ENCODE measurements around the gene FRMD4B.

FRMD4B gene

DNA sequence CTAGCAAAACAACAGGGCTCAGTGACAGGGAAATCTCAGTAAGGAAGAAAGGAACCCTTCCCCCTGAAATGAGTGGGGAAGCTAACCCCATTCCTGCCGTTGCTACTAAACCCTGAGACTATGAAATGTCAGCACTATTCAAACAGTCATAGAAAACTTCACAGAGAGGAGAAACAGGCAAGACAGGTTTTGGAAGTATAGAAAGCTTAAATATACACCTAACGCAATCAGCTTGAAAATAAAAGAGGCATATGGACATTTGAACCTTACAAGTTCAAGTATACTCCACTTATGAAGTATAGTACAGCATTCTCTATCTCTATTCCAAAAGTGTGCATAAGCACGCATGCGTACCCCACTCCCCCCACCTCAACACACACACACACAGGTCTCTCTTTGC lies 17.6 kb upstream of the FRMD4B start:
- no peak for FAIRE-seq

DNA sequence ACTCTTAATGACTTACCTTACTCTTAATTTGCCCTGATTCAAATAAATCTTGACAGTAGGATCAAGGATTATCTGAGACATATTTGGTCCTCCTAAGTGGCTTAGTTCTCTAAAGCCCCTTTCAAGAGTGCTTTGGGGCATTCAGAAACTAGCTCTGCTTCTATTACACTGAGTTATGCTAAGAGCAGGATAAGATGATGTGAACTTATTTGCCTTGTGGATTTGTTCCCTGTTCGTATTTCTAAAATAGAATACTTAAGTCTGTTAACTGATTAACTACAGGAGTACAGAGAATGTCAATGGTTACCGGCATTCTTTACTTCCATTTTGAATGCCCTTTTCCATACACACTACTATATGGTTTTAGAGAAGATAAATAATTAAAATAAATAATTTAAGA lies 14.8 kb upstream of the FRMD4B start:
- FAIRE-seq: no peak

DNA sequence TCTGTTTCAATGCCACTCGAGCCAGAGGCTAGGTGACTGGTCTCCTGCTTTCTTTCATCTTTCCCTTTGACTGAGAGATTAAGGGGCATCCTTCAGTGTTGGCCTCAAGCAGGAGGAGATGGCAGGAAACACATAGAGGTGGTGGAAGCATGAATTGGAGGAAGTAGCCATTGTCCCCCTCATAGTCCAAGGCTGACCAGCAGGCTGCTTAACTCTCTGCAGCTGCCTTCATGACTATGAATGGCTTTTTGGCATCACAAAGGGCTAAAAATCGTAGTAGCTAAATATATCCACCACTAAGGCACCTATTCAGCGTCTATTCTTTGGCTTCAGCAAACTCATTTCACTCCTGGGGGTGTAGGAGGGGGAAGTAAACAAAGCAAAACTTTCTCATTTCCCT lies 7.0 kb upstream of the FRMD4B start:
- FAIRE-seq: no peak

DNA sequence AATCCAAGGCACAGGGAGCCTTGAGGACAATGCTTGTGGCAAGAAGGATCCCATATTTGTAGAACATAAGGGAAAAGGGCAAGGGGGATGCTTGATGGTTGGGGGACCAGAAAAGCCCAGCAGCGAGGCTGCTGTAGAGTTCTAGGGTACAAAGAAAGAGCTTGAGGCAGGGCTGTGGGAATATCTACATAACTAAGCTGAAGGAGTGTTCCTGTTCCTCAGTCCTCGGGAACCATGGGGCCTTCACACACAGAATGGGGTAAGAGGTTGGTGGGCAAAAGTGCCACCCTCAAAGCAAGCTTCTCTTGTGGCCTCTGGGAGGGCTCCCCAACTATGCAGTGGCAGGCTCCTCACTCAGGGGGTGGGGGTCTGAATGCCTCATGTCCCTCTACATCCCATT lies 6.5 kb upstream of the FRMD4B start:
- FAIRE-seq: no peak

DNA sequence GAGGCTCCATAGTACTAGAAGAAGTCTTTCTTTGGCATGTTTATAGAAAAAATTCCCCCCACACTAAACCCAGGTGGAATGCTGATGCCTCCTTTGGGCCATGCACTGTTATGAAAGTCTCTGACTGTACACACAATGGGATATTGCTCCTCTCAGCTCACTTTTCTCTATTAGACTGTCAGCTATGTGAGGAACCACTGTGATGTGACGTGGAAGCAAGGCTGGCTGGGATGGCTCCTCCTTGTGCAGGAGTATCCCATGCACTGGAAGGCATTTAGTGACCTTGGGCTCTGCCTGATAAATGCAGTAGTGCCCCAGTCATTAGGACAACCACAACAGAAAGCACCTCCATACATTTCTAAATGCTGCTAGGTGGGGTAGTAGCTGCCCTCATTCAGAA lies 5.7 kb upstream of the FRMD4B start:
- FAIRE-seq: no peak

DNA sequence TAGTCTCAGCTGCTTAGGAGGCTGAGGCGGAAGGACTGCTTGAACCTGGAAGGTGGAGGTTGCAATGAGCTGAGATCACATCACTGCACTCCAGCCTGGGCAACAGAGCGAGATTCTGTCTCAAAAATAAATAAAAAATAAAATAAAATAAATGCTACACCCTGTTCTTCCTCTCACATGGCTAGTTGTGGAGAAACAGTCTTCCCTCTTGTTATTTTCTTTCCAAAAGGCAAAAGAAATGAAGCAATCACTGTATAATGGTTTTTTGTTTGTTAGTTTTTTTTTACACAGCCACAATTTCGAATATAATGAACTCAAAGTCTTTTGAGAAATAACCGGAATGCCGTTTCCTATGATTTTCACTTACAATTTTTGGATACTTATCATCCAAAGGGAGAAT lies 4.9 kb upstream of the FRMD4B start:
- FAIRE-seq: no peak

DNA sequence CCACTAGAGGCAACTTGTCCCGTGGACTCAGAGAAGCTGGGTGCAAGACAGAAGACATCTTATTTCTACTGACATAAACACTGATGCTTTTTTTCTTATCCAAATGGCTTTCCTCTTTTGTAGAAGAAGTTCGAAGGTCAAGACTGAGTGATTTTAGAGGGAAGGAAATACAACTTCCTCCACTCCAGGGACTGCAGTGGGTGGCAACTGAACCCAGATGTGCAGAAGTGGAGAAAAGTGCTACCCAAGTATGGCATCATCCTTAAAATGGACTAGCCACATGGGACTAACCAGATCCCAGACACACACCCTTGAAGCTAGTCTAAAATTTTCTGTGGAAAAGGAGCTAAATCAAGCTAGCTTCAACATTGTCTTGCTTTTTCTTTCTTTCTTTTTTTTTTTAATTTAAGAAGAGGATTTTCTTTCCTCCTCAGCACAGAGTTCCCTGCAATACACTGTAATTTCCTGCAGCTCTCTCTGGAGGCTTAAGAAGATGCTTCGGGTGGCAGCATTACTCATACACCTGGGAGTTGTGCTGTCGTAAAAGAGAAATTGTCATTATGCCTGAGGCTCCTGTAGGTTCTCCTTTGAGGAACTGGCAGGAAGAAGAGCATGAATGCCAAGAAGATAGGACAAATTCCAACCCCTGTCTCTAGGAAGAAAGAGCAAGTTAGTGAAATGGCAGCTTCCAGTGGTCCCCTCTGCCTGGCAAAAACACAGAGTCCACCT lies 3.8 kb upstream of the FRMD4B start:
- FAIRE-seq: no peak

DNA sequence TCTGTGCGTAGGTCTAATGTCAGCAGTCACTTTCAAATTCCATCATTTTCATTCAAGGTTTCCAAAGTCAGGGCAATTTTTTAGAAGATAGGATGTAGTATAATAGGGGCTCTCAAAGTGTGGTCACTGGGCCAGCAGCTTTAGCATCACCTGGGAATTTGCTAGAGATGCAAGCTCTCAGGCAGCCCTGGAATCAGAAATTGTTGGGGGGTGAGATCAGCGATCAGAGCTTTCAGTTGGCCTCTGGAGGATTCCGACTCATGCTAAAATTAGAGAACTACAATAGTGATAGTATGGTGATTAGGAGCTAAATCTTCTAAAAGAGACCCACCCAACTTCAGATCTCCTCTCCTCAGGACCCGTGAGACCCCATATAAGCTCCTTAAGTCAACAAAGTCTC lies 2.4 kb upstream of the FRMD4B start:
- FAIRE-seq: no peak

DNA sequence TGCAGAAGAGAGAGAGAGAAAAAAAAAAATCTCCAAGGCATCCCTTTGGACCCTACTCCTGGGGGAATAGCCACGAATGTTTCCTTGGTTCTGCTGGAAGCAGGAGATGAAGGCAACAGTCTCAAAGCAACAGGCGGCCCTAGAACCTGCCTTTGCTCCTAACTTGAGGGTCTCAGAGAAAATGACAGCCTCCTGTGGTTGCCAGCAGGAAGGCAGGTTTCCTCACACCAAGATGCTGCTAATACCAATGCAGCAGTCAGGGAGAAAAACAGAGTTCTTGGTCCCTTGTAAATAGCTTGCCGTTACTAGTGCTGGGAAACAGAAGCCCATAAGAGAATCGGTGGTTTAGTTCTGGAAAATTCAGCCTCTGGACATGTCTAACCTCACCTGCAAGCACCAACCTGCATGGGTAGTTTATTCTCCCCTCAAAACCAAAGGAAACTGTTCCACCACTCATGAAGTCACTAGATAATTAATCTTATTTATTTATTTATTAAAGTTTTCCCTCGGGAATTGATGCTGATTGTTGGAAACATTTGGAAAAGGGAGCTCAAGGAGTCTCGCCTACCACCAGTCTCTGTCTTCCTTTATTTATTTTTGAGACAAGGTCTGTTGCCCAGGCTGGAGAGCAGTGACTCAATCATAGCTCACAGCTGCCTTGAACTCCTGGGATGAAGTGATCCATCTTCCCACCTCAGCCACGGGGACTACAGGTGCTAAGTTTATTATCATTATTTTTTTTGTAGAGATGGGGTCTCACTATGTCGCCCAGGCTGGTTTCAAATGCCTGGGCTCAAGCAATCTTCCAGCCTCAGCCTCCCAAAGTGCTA lies 883 bp upstream of the FRMD4B start:
- no peak for FAIRE-seq

DNA sequence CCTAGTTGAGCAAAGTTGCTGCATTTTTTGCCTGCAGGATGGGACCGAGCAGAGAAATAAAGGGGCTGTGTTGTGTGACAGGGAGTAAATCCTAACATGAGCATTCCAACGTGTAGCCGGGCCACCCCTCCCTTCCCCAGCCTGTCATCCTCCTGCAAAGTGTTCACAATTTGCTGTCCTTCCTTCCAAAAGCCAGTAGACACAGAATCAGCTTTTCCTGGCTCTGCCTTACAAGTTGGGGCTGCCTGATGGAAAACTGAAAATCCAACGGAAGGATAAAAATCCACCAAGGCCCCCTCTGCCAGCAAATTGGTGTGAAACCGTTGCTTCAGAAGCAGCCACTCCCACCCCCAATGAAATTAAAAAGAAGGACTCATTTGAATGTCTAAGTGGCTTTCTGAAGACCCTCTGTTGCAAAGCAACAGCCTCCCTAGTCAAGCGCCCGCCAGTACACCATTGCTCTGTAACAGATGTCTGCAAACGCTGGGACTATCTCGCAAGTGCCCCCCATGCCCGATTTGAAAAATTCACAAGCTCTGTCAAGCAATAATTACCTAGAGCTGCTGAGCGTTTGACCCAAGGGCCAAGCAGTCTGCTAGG lies 665 bp downstream of the FRMD4B start:
- no peak for FAIRE-seq

DNA sequence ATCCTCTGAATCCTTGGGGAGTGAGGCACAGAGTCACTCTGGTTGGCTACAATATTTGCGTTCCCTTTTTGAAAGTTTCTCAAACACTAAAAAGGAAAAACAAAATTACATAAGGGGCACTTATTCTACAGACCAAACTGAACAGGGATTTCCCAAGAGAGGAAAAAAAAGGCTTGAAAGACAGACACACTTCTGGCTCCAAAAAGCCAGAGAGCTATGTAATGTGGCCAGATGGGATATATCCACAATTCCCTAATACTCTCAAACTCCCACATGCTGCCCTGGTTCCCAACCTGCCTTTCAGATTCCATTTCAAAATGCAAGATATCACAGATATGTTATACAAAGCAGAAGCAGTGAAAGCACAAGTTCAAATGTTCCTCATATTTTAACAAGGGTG lies 1.6 kb downstream of the FRMD4B start:
- no peak for FAIRE-seq

DNA sequence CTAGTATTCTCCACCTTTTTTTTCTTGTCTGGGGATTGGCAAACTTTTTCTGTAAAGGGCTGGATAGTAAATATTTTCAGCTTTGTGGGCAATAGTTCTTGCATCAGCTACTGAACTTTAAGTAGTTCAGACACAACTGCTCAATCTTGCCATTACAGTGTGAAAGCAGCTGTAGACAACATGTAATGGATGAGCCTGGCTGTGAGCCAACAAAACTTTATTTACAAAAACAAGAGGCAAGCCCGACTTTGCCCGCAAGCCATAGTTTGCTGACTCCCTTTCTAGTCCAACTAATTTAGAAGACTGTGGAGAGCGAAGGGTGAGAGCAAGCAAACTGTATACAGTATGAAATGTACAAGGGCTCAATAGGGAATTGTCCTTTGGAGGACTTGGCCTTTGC lies 6.2 kb downstream of the FRMD4B start:
- no peak for FAIRE-seq

DNA sequence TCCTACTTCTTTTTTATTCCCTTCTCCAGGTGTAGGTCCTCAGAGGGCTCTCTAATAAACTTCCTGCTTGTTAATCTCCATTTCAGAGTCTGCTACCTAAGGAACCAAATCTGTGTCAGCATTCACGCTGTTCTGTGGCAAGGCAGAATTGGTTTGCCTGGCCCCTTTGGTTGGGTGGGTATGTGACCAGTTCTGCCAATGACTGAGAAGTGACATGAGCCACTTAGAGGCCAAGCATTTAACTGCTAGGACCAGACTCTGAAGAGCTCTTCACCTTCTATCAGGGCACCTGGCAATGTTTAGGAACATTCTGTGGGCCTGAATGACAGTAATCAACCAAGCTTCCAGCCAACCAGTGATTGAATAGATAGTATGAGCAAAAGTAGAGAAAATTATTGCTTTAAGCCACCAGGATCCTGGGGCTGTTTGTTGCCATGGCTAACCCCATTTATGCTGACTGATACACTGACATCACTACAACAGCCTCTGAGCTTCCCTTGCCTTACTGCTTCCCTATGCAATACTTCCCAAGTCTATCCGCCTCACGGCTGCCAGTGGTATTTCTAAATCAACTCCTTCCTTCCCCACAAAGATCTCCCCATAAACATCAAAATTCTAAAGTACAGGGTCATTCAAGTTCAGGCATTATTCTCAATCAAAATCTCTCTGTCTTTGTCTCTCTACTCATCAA lies 7.6 kb downstream of the FRMD4B start:
- no peak for FAIRE-seq

DNA sequence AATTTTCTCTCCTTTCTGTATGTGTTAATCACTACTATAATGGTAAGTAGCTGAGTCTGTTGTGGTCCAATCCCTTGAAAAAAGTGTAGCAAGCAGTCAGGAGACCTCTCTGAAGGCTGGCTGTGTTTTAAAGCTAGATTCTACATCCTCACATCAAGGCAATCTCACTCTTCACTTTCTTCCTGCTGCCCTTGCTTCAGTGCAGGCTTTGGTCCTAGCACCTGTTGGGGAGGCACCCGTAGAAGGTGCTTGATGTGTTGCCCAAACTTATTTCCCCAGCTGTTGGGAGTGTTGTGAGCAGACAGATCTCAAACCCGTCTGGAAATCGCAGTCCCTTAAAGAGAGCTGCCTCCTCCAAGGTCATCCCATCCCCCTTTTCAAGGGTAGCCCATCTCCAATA lies 8.6 kb downstream of the FRMD4B start:
- FAIRE-seq: no peak

DNA sequence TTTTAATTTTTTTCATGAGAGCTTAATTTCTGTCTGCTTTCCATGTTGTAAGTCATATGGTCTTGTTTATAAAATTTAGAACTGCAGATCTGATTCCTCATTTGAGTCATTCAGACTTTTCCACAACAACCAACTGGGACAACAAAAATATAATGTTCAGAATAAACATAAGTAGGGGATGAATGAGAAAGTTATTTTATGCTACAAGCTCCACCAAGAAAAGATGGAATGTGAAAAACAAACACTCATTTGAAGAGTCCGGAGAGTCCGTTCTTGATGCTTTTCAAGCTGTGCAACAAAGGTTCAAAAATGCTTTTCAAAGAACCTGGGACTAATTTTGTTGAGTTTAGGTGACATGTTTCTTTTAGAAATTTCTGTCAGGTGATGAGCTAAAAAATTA lies 9.2 kb downstream of the FRMD4B start:
- FAIRE-seq: no peak

DNA sequence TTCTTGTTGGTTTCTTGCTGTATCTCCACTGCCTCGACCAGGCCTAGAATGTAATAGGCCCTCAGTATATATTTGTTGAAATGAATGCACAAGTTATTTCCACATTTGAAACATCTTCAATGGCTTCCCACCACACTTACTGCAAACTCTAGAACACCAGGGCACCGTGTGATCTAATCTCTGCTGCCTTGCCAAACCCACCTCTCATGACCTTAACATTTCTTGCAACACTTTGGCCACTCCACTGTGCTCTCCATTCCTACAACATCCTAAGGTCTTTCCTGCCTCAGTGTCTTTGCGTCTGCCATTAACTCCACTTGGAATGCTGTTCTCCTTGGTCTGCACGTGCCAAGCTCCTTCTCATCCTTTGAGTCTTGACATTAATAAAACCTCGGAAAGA lies 14.1 kb downstream of the FRMD4B start:
- FAIRE-seq: no peak

DNA sequence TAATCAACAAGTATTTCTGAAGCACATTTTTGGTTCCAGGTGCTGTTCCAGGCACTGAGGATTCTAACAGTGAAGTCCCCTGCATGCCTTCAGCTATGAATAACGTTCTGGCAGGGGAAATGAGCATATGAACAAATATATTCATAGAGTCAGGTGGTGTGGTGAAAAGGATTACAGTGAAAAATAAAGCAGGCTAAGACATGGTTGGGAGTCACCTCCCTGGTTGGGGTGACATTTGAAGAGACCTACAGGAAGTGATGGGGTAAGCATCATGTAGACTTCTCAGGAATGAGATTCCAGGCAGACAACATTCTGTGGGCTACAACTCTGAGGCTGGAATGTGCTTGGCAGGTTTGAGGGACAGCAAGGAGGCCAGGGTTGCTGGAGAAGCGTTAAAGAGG lies 15.0 kb downstream of the FRMD4B start:
- no peak for FAIRE-seq

DNA sequence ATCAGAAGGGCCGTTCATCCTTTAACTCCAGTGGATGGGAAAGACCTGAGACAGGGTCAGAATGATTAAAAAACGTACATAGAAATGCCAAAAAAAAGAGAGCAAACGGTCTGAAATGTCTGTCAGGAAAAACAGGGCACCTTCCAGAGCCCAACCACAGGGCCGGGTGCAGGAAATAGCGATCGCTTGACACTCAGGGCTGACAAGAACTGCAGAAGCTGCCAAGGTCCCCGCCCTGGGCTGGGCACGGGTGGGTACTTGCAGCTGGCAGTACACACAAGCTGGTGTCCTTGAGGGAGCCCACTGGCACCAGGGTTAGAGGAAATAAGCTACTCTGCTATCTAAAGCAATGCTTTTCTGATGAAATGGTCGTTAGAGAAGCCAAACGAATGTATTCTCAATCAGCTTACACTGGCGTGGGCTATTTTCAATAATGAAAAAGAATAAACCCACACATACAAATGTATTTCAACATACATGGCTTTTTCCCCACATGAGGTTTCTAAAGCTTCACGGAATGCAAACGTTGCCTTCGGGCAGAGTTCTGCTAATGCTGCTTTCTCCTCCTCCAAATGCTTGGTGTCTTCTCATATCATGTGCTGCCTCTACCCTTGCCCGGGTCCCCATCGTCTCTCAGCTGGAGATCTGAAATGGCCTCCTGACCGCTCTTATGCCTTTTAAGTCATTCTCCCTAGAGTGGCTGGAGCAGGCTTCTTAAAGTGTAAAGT lies 15.6 kb downstream of the FRMD4B start:
- no peak for FAIRE-seq

DNA sequence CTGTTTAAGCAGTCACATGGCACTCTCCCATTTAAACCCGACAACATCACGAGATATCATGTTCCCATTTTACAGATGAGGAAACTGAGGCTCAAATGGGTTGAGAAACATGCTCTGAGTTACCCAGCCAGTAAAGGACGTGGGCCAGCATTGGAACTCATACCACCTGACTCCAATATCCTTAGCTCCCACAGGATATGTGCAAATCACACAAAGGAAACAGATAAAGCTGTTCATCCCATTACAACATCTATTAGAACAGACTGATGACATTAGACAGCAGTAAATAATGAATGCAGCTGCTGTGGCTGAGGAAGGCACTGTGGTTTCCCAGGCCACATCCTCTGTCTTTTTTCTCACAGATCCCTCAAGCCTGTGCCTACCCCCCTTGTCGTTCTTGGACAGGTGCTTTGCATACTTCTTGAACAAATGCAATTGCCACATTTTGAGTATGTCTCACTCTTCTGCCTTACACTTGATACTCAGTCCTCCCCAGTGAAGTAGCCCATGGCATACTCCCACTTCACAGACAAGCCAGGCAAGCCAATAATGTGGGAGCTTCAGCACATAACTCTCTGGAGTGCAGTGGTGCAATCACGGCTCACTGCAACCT lies 17.7 kb downstream of the FRMD4B start:
- FAIRE-seq: no peak

DNA sequence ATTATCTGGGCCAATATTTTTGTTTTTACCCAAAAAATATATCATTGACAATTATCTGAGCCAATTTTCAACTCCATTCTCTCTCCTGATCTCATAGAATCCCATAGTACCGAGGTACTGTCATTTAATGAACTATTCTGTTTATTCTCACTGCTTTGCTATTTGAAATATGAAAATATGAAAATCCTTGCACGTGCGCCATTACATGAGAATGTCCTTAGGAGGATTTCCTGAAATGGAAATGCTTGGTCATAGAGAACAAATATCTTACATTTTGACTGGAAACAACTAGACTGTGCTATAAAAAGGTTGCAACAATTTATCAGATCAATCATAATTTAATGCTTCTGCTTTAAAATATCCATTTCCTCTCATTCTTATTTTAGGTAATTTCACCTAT lies 18.3 kb downstream of the FRMD4B start:
- FAIRE-seq: no peak

DNA sequence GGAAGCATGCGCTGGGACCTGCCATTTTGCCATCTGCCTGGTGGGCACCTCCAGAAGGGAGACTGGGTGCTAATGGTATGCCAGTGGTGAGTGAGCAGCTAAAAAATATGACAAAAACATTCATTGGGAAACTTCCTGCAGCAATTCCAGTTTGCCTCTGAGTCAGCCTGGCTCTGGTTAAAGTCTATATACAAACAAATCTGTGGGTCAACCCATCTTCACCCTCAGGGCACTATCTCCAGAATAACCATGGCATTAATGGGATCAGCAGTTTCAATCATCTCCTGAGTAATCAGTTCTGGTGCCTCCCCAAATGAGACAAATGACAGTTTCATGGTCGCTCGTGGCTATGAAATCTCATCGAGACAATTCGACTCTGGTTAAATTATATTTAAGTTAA lies 21.5 kb downstream of the FRMD4B start:
- no peak for FAIRE-seq

DNA sequence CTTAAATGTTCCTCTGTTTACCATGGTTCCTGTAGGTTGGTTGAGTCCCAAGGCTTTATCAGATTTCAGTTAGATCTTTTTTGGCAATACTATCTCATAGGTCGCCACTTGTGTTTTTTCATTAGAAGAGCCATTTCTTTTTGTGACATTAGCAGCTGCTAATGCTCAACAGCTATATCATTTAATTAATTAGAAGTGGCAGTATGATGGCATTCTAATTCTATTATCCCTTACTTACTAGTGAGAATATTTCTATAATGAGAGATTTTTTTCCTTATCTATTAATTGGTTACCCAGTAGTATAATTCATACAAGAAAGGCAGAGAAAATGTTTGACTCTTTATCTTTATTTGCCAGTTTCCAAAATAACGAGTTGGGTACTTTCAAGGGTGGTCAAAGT lies 25.2 kb downstream of the FRMD4B start:
- no peak for FAIRE-seq

Data from colon (tissue), 2 donors.